ENCODE results near the gene PIANP.

PIANP gene

DNA sequence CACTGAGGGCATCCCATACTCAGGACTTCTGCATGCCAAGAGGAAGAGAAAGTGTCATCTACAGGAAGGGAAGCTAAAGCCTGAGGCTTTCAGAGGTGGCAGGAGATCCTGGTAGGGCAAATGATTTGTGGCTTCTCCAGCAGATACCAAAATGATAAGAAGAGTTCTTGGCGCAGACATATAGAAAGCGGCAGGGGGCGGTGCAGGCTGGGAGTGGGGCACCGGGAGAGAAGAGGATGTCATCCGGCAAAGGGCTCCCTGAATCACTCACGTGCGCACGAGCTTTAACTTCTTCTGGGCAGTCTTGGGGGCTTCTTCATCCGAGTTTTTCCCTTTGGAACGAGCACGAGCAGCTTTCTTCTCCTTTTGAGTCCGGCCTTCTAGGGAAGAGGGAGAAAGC lies 48.2 kb downstream of the PIANP start:
- DNase-seq (ENCODE audit: low read depth) = no peak
- H3K4me3 ChIP-seq (ENCODE audit: low read depth, low read length) = no peak overlapping the region
- TF ChIP-seq MYC (IDR thresholded peaks at IDR 0.05; ENCODE audit: low read depth, low read length) = no peak
- no peak for TF ChIP-seq POLR2A (IDR thresholded peaks at IDR 0.05; ENCODE audit: extremely low read depth, insufficient read length)
- TF ChIP-seq, protein P1, sequence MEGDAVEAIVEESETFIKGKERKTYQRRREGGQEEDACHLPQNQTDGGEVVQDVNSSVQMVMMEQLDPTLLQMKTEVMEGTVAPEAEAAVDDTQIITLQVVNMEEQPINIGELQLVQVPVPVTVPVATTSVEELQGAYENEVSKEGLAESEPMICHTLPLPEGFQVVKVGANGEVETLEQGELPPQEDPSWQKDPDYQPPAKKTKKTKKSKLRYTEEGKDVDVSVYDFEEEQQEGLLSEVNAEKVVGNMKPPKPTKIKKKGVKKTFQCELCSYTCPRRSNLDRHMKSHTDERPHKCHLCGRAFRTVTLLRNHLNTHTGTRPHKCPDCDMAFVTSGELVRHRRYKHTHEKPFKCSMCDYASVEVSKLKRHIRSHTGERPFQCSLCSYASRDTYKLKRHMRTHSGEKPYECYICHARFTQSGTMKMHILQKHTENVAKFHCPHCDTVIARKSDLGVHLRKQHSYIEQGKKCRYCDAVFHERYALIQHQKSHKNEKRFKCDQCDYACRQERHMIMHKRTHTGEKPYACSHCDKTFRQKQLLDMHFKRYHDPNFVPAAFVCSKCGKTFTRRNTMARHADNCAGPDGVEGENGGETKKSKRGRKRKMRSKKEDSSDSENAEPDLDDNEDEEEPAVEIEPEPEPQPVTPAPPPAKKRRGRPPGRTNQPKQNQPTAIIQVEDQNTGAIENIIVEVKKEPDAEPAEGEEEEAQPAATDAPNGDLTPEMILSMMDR (IDR thresholded peaks at IDR 0.05; ENCODE audit: low read depth, low read length) = no peak
- TF ChIP-seq, protein P2, sequence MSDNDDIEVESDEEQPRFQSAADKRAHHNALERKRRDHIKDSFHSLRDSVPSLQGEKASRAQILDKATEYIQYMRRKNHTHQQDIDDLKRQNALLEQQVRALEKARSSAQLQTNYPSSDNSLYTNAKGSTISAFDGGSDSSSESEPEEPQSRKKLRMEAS (IDR thresholded peaks at IDR 0.05; ENCODE audit: low read depth, low read length) = no peak

DNA sequence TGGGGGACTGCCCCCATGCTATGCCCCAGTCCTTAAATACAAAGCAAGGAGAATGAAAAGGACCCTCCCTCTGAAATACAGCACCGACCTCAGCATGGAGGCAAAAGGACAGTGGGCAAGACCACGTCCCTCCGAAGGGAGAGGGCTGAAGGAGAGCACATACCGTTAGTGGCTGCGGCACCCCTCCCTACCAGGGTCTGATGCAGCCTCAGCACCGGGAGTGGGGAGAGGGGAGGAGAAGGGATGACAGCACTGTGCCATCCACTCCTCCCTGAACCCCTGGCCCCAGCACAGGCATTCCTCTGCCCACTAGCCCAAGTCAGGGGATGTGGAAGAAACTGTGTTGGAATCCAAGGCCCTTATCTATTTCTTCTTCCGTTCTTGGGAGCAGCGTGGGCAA lies 49.8 kb downstream of the PIANP start:
- H3K4me3 ChIP-seq (ENCODE audit: low read depth, low read length) = no peak overlapping the region
- DNase-seq (ENCODE audit: low read depth) = no peak
- TF ChIP-seq, protein P2 (IDR thresholded peaks at IDR 0.05; ENCODE audit: low read depth, low read length) = no peak
- TF ChIP-seq MYC (IDR thresholded peaks at IDR 0.05; ENCODE audit: low read depth, low read length) (no peak), POLR2A (IDR thresholded peaks at IDR 0.05; ENCODE audit: extremely low read depth, insufficient read length) (no peak)
- TF ChIP-seq, protein P1 (IDR thresholded peaks at IDR 0.05; ENCODE audit: low read depth, low read length) = no peak

DNA sequence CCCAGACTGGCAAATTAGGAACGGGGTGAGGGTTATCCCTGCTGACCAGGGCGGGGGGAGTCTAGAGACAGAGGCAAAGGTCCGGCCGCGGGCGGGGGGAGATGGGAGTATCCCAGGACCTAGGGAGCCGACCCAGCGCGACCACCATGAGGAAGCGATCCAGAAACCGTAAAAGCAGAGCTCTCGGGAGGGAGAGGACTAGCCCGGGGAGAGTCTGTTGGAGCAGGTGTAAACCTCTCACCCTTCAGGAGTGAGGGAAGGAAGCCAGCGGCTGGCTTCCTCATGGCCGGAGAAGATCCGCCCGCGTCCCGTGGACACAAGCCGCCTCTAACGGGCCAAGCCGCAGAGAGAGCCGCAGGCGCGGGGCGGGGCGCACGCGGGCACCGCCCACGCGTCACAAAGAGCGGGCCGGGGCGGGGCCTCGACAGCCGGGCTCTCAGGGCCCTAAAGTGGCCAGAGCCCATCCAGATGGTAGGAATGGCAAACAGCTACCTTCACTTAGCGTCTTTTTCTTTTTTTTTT lies 53.5 kb downstream of the PIANP start, which contains the start of gene ACRBP:
TSS of gene ACRBP (minus strand) at position 350 of the 522 bp plus-strand sequence. CDS start at position 284, 66 bp downstream.
- peak within 1 kb of the TSS; percentile 55 for H3K4me3 ChIP-seq (ENCODE audit: low read depth, low read length)
- TF ChIP-seq, protein P2 (IDR thresholded peaks at IDR 0.05; ENCODE audit: low read depth, low read length) = no peak
- peak; percentile 71 for TF ChIP-seq POLR2A (IDR thresholded peaks at IDR 0.05; ENCODE audit: extremely low read depth, insufficient read length)
- peak; percentile 40; the same call in 1 of the 2 replicates for TF ChIP-seq MYC (IDR thresholded peaks at IDR 0.05; ENCODE audit: low read depth, low read length)
- TF ChIP-seq, protein P1 (IDR thresholded peaks at IDR 0.05; ENCODE audit: low read depth, low read length) = no peak
- DNase-seq (ENCODE audit: low read depth) = peak; percentile 82

DNA sequence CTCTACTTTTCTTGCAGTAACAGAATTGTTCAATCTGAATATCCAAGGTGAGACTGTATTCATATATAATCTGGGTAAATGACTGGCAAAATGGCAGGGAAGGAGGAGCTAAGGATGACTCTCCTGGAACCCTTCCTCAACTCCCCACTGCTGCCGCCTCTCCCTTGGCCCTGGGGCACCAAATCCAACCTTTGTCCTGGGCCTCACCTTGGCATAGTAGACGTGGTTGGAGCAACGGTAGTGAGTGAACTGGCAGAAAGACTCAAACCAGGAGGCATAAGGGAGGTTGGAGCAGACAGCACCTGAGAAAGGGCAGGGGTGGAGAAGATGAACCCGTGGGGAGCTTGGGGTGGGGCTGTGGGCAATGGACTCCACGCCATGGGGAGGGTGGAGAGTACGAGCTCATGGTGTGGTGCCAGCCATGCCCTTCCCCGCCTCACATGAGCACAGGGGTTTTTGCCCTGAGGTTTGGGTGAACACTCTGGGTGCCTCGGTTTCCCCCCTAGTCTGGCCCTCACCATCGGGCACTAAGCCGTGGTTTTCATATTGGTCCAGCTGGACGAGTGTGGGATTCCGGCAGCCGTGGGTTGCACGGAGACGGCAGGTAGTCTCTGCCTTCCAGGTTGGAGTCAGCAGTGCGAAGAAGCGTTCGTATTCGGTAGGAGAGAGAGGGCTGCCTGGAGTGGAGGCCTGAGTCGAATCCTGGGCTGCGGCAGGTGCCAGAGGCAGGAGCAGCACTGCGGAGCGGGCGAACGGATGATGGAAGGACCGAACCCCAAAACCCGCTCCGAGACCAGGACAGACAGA lies 54.1 kb downstream of the PIANP start:
- peak overlapping the region; percentile 55 for H3K4me3 ChIP-seq (ENCODE audit: low read depth, low read length)

DNA sequence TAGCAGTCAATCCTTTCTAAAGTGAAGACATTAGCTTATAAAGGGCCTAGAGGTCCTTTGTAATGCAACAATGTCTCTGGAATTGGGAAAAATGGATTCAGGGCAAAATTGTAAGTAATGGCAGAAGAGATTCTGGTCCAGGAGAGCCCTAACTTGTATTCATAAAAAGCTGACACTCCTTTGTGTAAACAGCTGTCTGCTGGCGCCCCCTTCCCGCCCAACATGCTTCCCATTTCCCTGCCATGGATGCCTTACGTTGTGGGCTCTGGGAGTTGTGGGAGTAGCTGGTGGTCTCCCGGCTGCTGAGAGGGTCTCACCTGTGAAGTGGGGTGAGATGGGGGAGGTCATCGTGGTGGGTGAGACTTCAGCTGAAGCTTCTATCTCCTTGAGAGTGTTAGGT lies 55.7 kb downstream of the PIANP start:
- no peak for DNase-seq (ENCODE audit: low read depth)
- TF ChIP-seq MYC (IDR thresholded peaks at IDR 0.05; ENCODE audit: low read depth, low read length) (no peak), POLR2A (IDR thresholded peaks at IDR 0.05; ENCODE audit: extremely low read depth, insufficient read length) (no peak)
- TF ChIP-seq, protein P1 (IDR thresholded peaks at IDR 0.05; ENCODE audit: low read depth, low read length) = no peak
- TF ChIP-seq, protein P2 (IDR thresholded peaks at IDR 0.05; ENCODE audit: low read depth, low read length) = no peak
- H3K4me3 ChIP-seq (ENCODE audit: low read depth, low read length) = peak overlapping the region; percentile 46

More for the DNA sequence above, 54.1 kb downstream of the PIANP start:
- TF ChIP-seq, protein P2 (IDR thresholded peaks at IDR 0.05; ENCODE audit: low read depth, low read length) = no peak
- TF ChIP-seq POLR2A (IDR thresholded peaks at IDR 0.05; ENCODE audit: extremely low read depth, insufficient read length) (no peak), MYC (IDR thresholded peaks at IDR 0.05; ENCODE audit: low read depth, low read length) (no peak)
- TF ChIP-seq, protein P1 (IDR thresholded peaks at IDR 0.05; ENCODE audit: low read depth, low read length) = no peak
- no peak for DNase-seq (ENCODE audit: low read depth)
